Measurements from ENCODE around the gene DTNB. TPM values are rescaled to one million over a fixed set of nuclear protein-coding genes. Genes with fewer than 3 reads are reported as not detected.

The DTNB gene
- total RNA-seq, 4 donors from 2014 or later: 0.70 to 23.1 (median 6.1) TPM

DNA sequence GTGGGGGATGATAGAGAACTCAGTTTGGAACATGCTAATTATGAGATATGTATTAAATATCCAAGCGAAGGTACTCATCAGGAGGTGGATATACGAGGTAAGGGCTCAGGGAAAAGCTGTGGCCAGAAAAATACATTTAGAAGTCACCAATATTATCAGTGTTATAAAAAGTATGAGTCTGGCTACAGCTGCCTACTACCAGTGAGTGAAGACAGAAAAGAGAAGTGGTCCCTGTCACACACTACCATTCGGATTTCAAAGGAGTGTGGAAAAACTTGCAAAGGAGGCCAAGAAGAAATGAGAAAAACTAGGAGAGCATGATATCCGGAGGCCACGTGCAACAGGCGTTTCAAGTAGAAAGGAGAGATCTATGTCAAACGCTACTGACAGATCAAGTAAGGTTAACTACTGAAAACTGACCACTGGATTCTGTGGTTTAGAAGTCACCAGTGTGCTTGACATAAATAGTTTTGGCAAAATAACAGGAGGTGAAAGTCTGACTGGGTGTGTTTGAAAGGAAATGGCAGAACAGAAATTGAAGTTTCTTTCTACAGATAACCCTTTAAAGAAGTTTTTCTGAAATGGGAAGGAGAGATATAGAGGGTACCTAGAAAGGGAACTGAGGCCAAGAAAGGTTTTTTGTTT is 213.0 kb downstream of the DTNB start:
- Histone ChIP-seq H3K27me3 (no peaks in the 10 kb centered on the region), H3K36me3 (no peaks in the 10 kb centered on the region), H3K4me1 (no peaks in the 10 kb centered on the region), H3K4me3 (no peak overlapping the region), H3K9me3 (no peaks in the 10 kb centered on the region), H3K27ac (no peak overlapping the region)
- TF ChIP-seq POLR2A (IDR thresholded peaks at IDR 0.05): no peak
- TF ChIP-seq, protein P1, sequence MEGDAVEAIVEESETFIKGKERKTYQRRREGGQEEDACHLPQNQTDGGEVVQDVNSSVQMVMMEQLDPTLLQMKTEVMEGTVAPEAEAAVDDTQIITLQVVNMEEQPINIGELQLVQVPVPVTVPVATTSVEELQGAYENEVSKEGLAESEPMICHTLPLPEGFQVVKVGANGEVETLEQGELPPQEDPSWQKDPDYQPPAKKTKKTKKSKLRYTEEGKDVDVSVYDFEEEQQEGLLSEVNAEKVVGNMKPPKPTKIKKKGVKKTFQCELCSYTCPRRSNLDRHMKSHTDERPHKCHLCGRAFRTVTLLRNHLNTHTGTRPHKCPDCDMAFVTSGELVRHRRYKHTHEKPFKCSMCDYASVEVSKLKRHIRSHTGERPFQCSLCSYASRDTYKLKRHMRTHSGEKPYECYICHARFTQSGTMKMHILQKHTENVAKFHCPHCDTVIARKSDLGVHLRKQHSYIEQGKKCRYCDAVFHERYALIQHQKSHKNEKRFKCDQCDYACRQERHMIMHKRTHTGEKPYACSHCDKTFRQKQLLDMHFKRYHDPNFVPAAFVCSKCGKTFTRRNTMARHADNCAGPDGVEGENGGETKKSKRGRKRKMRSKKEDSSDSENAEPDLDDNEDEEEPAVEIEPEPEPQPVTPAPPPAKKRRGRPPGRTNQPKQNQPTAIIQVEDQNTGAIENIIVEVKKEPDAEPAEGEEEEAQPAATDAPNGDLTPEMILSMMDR (IDR thresholded peaks at IDR 0.05): no peak
- DNase-seq: no peak

DNA sequence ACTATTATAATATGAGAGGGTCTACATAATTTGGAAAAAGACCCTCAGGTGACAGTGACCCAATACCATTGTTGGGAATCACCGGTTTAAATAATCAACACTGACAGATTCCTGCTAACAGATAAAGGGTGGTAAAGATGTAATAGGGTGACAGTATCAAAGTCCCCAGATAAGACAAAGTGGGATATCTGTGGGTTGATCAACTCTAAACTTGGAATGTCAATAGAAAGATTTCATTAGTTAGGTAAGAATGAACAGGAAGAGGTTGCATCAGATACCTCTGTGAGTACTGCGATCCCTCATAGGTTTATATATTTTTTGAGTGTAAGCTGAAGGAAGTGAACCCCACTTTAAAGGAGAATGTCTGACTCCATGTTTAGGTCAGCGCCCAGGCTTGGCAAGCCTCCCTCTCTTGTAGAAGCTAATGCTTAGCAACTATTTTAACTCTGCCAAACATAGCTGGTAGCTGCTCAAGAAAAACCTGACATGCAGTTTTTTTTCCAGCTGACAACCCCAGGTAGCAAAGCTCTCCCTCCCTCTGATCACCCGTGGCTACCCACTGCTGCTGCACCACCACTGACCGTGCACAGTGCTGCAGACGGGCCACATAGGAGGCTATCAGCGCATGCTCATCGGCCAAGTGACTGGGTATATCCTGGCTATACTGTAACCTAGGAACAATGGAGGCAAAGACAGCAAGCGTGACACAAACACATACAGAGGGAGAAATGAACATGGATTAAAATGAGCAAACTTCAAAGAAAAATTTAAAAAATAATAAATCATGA is 218.4 kb downstream of the DTNB start:
- Histone ChIP-seq H3K4me3 (no peak overlapping the region), H3K36me3 (no peaks in the 10 kb centered on the region), H3K9me3 (no peaks in the 10 kb centered on the region), H3K27ac (peak overlapping the region in 1 of 4 donors; percentile 19), H3K4me1 (peaks cover 0 to 13% (median 4%) of the 10 kb centered on the region in 4 donors), H3K27me3 (no peaks in the 10 kb centered on the region)
- TF ChIP-seq POLR2A (IDR thresholded peaks at IDR 0.05): no peak
- TF ChIP-seq, protein P1 (IDR thresholded peaks at IDR 0.05): no peak
- DNase-seq: no peak

DNA sequence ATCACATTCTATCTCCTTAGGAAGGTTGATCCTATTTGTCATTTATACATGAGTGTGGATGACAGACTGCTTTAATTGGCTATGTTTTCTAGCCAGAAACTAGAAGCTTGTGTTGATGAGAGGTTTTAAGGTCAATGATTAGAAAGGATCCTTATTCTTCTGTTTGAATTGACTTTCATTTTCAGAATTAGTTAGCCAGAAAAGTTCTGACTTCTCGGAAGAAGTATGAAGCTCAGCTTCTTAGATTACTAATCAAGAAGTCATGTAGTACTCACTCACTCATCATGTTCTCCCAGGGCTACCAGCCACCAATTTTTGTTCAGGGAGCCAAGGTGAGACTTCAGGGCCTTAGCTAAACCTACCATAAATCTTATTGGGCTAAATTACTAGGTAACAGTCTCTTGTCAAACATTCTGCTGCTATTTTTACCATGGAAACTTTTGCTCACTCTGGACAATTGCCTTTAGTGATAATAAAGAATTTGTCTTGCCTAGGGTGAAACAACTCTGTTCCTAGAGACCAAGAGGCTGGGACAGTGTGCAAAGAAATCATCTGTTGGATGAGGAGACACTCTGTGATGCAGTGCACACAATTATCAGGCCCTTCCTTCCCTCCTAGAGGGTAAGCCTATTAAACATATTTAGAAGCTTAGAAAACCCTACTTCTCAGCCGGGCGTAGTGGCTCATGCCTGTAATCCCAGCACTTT is 220.0 kb downstream of the DTNB start:
- Histone ChIP-seq H3K9me3 (no peaks in the 10 kb centered on the region), H3K36me3 (no peaks in the 10 kb centered on the region), H3K27me3 (no peaks in the 10 kb centered on the region), H3K4me3 (no peak overlapping the region), H3K4me1 (peaks cover 0 to 13% (median 4%) of the 10 kb centered on the region in 4 donors), H3K27ac (peak overlapping the region in 1 of 4 donors; percentile 46)
- no peak for TF ChIP-seq POLR2A (IDR thresholded peaks at IDR 0.05)
- TF ChIP-seq, protein P1 (IDR thresholded peaks at IDR 0.05): no peak
- DNase-seq: no peak

DNA sequence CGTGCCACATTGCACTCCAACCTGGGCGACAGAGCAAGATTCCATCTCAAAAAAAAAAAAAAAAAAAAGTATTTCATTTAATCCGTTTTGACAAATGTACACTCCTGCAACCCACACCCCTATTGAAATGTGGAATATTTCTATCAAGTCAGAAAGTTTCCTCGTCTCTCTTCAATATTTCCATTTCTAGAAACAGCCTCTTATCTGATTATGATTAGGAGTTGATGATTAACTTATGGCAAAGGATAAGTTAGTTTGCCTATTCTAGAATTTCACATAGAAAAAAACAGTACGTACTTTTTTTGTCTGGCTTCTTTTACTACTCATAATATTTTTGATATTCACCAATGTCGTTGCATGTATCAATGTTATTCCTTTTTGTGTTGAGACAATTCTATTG is 224.6 kb downstream of the DTNB start:
- no peak overlapping the region for H3K4me3 ChIP-seq
- H3K27me3 ChIP-seq: no peaks in the 10 kb centered on the region
- no peaks in the 10 kb centered on the region for H3K9me3 ChIP-seq
- no peak for DNase-seq
- H3K27ac ChIP-seq: no peak overlapping the region
- TF ChIP-seq, protein P1 (IDR thresholded peaks at IDR 0.05): no peak
- TF ChIP-seq POLR2A (IDR thresholded peaks at IDR 0.05): no peak
- H3K36me3 ChIP-seq: no peaks in the 10 kb centered on the region
- peaks cover 0 to 8% (median 3%) of the 10 kb centered on the region in 4 donors for H3K4me1 ChIP-seq

DNA sequence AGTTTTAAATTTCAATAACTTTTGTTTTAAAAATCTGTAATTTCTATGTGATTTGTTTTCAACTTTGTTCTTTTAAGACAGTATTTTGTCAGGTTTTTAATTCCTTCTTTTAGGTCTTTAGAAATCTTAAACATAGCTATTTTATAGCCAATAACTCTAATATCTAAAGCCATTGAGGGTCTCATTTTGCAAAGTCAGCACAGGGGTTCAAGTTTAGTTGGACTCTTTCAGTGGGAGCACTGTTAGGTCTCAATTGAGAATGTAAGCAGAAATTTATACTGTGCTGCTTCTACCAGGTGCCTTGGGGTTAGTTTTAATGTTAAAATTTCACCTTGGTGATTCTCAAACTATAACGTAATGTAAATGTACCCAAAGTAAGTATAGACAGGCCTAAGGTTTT is 226.4 kb downstream of the DTNB start:
- H3K27me3 ChIP-seq: no peaks in the 10 kb centered on the region
- no peaks in the 10 kb centered on the region for H3K36me3 ChIP-seq
- H3K9me3 ChIP-seq: no peaks in the 10 kb centered on the region
- no peak for DNase-seq
- no peak overlapping the region for H3K27ac ChIP-seq
- H3K4me1 ChIP-seq: no peaks in the 10 kb centered on the region
- no peak overlapping the region for H3K4me3 ChIP-seq
- TF ChIP-seq POLR2A (IDR thresholded peaks at IDR 0.05): no peak
- TF ChIP-seq, protein P1 (IDR thresholded peaks at IDR 0.05): no peak

Data from Peyer's patch (tissue), 4 donors.